DND-41 (cell line): Measurements from ENCODE around the gene KREMEN2.

Source experiments
- ATAC-seq: fragments of 200-7000 bp; cut with Tn5 transposase; 3 replicates; pipeline ENCODE4 v1.9.1; 2021; ENCODE audit warnings: low read depth; ENCODE audit not compliant: insufficient read depth
- DNase-seq: peaks from one replicate; pipeline ENCODE4 v3.0.0-alpha.2; 2020
- H2AFZ ChIP-seq: 2 replicates; pipeline ENCODE4 v1.6.0; 2012; ENCODE audit warnings: low read depth, low read length
- H3K27ac ChIP-seq: 2 replicates; pipeline ENCODE4 v1.5.1; 2012; ENCODE audit warnings: low read length, inconsistent platforms
- H3K27me3 ChIP-seq: fragments of 200-600 bp; sonication (generic); 2 replicates; pipeline ENCODE4 v1.6.0; 2012; ENCODE audit warnings: low read length, mild to moderate bottlenecking, inconsistent platforms; ENCODE audit not compliant: insufficient read depth, poor library complexity
- H3K36me3 ChIP-seq: 2 replicates; pipeline ENCODE4 v1.5.1; 2012; ENCODE audit warnings: low read length, inconsistent platforms; ENCODE audit not compliant: insufficient read depth
- H3K4me1 ChIP-seq: 2 replicates; pipeline ENCODE4 v1.5.1; 2012; ENCODE audit warnings: mild to moderate bottlenecking, low read length; ENCODE audit not compliant: insufficient read depth
- H3K4me2 ChIP-seq: 2 replicates; pipeline ENCODE4 v1.6.0; 2012; ENCODE audit warnings: mild to moderate bottlenecking, moderate library complexity, low read length, inconsistent platforms; ENCODE audit not compliant: insufficient read depth
- H3K4me3 ChIP-seq, 2 experiments: fragments of 200-600 bp in 1 of 2; shearing (Covaris generic) in 1 of 2; 2 replicates each; pipeline ENCODE4 v1.5.1; 2012 to 2016; ENCODE audit warnings: inconsistent platforms in 2 of 2, low read length in 2 of 2, mild to moderate bottlenecking in 2 of 2, low read depth in 1 of 2, moderate library complexity in 1 of 2
- H3K79me2 ChIP-seq: 2 replicates; pipeline ENCODE4 v1.6.0; 2012; ENCODE audit warnings: low read length, inconsistent platforms; ENCODE audit not compliant: insufficient read depth
- H3K9ac ChIP-seq: 2 replicates; pipeline ENCODE4 v1.6.0; 2012; ENCODE audit warnings: low read depth, mild to moderate bottlenecking, inconsistent platforms, low read length, moderate library complexity
- H3K9me3 ChIP-seq: 2 replicates; pipeline ENCODE4 v1.5.1; 2012; ENCODE audit warnings: low read length, moderate library complexity, mild to moderate bottlenecking, inconsistent platforms; ENCODE audit not compliant: insufficient read depth, severe bottlenecking
- H4K20me1 ChIP-seq: 2 replicates; pipeline ENCODE4 v1.6.0; 2012; ENCODE audit warnings: low read length; ENCODE audit not compliant: insufficient read depth
- EZH2 ChIP-seq: IDR thresholded peaks from 3 replicates; pipeline ENCODE4 v1.6.1; 2012; ENCODE audit warnings: borderline replicate concordance, low read depth, mild to moderate bottlenecking, moderate library complexity, low read length, inconsistent platforms; ENCODE audit not compliant: severe bottlenecking
- TF ChIP-seq, protein P1 (sequence below): IDR thresholded peaks from 2 replicates; pipeline ENCODE4 v1.5.1; 2012; ENCODE audit warnings: borderline replicate concordance, low read length, moderate library complexity, mild to moderate bottlenecking; ENCODE audit not compliant: poor library complexity, severe bottlenecking; ENCODE audit errors: extremely low read depth

The KREMEN2 gene

DNA sequence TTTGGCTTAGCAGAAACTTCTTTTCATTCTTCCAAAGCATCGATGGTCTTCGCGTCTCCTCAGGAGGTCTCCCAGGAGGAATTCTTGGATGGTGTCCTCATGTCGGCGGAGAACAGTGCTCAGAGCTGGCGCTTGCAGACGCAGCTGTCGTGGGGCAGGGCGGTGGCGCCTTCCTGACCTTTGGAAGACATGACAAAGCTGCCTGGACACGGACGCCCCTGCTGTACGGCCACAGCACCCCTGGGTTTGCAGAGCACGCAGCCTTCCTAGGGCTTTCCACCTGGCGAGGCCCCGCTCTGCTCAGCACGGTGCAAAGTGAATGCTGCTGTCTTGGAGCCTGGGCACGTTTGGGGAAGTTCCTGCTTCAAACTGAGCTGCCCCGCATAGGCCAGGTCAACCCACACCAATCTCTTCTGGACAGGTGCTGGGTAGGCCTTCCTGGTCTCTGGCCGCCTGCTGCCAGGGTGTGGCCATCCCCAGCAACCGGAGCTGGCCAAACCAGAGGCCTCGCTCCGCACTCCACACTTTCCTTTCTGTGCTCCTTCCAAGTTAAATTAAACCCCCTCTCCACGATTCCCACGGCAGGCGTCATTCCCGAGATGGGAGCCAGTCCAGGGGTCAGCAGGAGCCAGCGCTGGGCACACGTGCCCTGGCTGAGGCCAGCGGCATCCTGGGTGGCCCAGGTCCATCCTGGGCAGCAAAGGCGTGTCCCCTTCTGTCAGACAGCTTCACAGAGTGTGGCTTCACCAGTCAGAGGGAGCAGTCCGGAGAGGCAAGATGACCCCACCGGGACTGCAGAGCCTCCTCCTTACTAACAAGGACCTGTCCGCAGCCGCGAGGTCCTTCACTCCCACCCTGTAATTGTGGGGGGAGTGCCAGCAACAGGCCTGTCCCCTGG, 15.0 kb upstream of the KREMEN2 start:
- no peak overlapping the region for H3K4me2 ChIP-seq

DNA sequence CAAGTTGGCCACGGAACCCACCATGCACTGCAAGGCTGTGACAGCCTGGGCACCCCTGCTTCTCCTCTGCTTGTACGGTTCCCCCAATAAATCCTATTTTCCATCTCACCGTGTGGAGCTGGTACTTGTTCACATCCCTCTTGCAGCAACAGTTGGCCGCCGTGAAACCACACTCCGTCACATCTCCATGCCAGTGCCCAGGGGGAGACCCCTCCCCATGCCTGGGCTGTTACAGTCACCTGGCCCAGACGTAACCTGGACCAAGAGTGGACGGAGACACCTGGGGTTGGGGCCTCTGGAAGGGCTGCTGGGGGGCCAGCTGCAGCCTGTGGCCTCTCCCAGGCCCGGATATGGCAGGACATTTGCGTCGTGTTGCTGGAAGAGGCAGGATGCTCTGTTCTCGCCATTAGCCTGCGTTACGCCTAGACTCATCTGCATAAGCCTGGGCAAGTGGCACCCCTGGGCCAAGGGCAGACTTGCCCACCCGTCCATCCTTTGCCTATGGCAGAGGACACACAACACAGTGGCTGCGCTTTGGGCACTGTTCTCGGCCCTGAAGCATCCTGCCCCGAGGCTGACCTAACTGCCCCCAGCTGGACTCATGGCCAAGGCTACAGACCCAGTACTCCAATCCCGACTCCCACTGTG, 14.2 kb upstream of the KREMEN2 start:
- Histone ChIP-seq H3K9me3 (no peaks in the 10 kb centered on the region), H3K36me3 (peaks cover 10% of the 10 kb centered on the region), H3K79me2 (no peaks in the 10 kb centered on the region), H3K4me2 (no peak overlapping the region), H4K20me1 (no peaks in the 10 kb centered on the region; the same call in 1 of the 2 replicates), H3K4me1 (no peaks in the 10 kb centered on the region), H2AFZ (no peak overlapping the region), H3K27me3 (no peaks in the 10 kb centered on the region), H3K9ac (no peak overlapping the region), H3K4me3 (no peak overlapping the region), H3K27ac (no peak overlapping the region)
- ATAC-seq (peak; percentile 16; the same call in 1 of the 3 replicates), DNase-seq (no peak)
- TF ChIP-seq EZH2, result no peak
- TF ChIP-seq, protein P1, sequence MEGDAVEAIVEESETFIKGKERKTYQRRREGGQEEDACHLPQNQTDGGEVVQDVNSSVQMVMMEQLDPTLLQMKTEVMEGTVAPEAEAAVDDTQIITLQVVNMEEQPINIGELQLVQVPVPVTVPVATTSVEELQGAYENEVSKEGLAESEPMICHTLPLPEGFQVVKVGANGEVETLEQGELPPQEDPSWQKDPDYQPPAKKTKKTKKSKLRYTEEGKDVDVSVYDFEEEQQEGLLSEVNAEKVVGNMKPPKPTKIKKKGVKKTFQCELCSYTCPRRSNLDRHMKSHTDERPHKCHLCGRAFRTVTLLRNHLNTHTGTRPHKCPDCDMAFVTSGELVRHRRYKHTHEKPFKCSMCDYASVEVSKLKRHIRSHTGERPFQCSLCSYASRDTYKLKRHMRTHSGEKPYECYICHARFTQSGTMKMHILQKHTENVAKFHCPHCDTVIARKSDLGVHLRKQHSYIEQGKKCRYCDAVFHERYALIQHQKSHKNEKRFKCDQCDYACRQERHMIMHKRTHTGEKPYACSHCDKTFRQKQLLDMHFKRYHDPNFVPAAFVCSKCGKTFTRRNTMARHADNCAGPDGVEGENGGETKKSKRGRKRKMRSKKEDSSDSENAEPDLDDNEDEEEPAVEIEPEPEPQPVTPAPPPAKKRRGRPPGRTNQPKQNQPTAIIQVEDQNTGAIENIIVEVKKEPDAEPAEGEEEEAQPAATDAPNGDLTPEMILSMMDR, result no peak

More for the DNA sequence above, 15.0 kb upstream of the KREMEN2 start:
- H3K79me2 ChIP-seq, result no peaks in the 10 kb centered on the region
- H3K27me3 ChIP-seq, result no peaks in the 10 kb centered on the region
- H3K9ac ChIP-seq, result no peak overlapping the region
- TF ChIP-seq, protein P1, result no peak
- TF ChIP-seq EZH2, result no peak
- H3K36me3 ChIP-seq, result peaks cover 10% of the 10 kb centered on the region
- H3K4me1 ChIP-seq, result no peaks in the 10 kb centered on the region
- no peak overlapping the region for H3K4me3 ChIP-seq
- H3K27ac ChIP-seq, result no peak overlapping the region
- DNase-seq (no peak), ATAC-seq (no peak)
- no peaks in the 10 kb centered on the region for H4K20me1 ChIP-seq
- H2AFZ ChIP-seq, result no peak overlapping the region
- H3K9me3 ChIP-seq, result no peaks in the 10 kb centered on the region

GRCh38 chr16:2950353-2950724, 13.7 kb upstream of the KREMEN2 start:
- TF ChIP-seq EZH2, result no peak
- TF ChIP-seq, protein P1, result no peak
- peaks cover 10% of the 10 kb centered on the region for H3K36me3 ChIP-seq
- H3K79me2 ChIP-seq, result no peaks in the 10 kb centered on the region
- no peak overlapping the region for H3K4me3 ChIP-seq
- no peak overlapping the region for H3K27ac ChIP-seq
- no peaks in the 10 kb centered on the region; the same call in 1 of the 2 replicates for H4K20me1 ChIP-seq
- ATAC-seq, result no peak
- DNase-seq, result no peak
- no peaks in the 10 kb centered on the region for H3K9me3 ChIP-seq
- H2AFZ ChIP-seq, result no peak overlapping the region
- no peak overlapping the region for H3K9ac ChIP-seq
- H3K4me2 ChIP-seq, result no peak overlapping the region
- no peaks in the 10 kb centered on the region for H3K4me1 ChIP-seq
- no peaks in the 10 kb centered on the region for H3K27me3 ChIP-seq
